ENCODE measurements around the gene C4BPB. TPM values are rescaled to one million over a fixed set of nuclear protein-coding genes. Genes with fewer than 3 reads are reported as not detected.

The C4BPB gene
- total RNA-seq, 1 experiment from 2014 or later, result 0.29 TPM

- no peak for DNase-seq (ENCODE audit: low read depth)
Observed at GRCh38 chr1:207059881-207060280, 28.8 kb upstream of the C4BPB start.

- DNase-seq (ENCODE audit: low read depth), result no peak
Observed at GRCh38 chr1:207060596-207060995, 28.1 kb upstream of the C4BPB start.

GRCh38 chr1:207062058-207062457, 26.6 kb upstream of the C4BPB start:
- DNase-seq (ENCODE audit: low read depth), result no peak

GRCh38 chr1:207063014-207063413, 25.6 kb upstream of the C4BPB start:
- DNase-seq (ENCODE audit: low read depth), result no peak

- DNase-seq (ENCODE audit: low read depth), result no peak
Observed at GRCh38 chr1:207064561-207064960, 24.1 kb upstream of the C4BPB start.

- no peak for DNase-seq (ENCODE audit: low read depth)
Observed at GRCh38 chr1:207067185-207067584, 21.5 kb upstream of the C4BPB start.

GRCh38 chr1:207067665-207068064, 21.0 kb upstream of the C4BPB start:
- DNase-seq (ENCODE audit: low read depth), result no peak

GRCh38 chr1:207069061-207069460, 19.6 kb upstream of the C4BPB start:
- no peak for DNase-seq (ENCODE audit: low read depth)

GRCh38 chr1:207069858-207070506, 18.7 kb upstream of the C4BPB start:
- DNase-seq (ENCODE audit: low read depth), result no peak

- DNase-seq (ENCODE audit: low read depth), result no peak
Observed at GRCh38 chr1:207070811-207071210, 17.8 kb upstream of the C4BPB start.

- DNase-seq (ENCODE audit: low read depth), result no peak
Observed at GRCh38 chr1:207071426-207071825, 17.2 kb upstream of the C4BPB start.

- DNase-seq (ENCODE audit: low read depth), result no peak
Observed at GRCh38 chr1:207072233-207072632, 16.4 kb upstream of the C4BPB start.

GRCh38 chr1:207073906-207074820, 14.5 kb upstream of the C4BPB start:
- no peak for DNase-seq (ENCODE audit: low read depth)

- no peak for DNase-seq (ENCODE audit: low read depth)
Observed at GRCh38 chr1:207076181-207076955, 12.3 kb upstream of the C4BPB start.

- DNase-seq (ENCODE audit: low read depth), result no peak
Observed at GRCh38 chr1:207077012-207077411, 11.6 kb upstream of the C4BPB start.

- DNase-seq (ENCODE audit: low read depth), result peak; percentile 66
Observed at GRCh38 chr1:207077470-207078377, 10.9 kb upstream of the C4BPB start.

GRCh38 chr1:207078578-207079132, 10.0 kb upstream of the C4BPB start:
- no peak for DNase-seq (ENCODE audit: low read depth)

- DNase-seq (ENCODE audit: low read depth), result no peak
Observed at GRCh38 chr1:207079706-207080241, 8.9 kb upstream of the C4BPB start.

- DNase-seq (ENCODE audit: low read depth), result no peak
Observed at GRCh38 chr1:207081088-207081487, 7.6 kb upstream of the C4BPB start.

- no peak for DNase-seq (ENCODE audit: low read depth)
Observed at GRCh38 chr1:207081806-207082205, 6.9 kb upstream of the C4BPB start.

- no peak for DNase-seq (ENCODE audit: low read depth)
Observed at GRCh38 chr1:207084232-207084631, 4.4 kb upstream of the C4BPB start.

Measured in Daoy (cell line).